Adrenal gland (tissue), 12 donors: ENCODE results near the gene DMD. TPM values are rescaled to one million over a fixed set of nuclear protein-coding genes. Genes with fewer than 3 reads are reported as not detected.

Experiments
- DNase-seq, 7 donors: peaks; one replicate each; pipeline ENCODE4 v3.0.0-alpha.2; 2019 to 2020
- H3K27ac ChIP-seq, 5 donors: fragments of 200-600 bp; sonication (generic) in 4 of 5; 1 replicate in 3 of 5; 2 replicates in 2 of 5; pipeline versions ENCODE4 v1.5.1 to v1.8.0; 2016 to 2020; ENCODE audit warnings: mild to moderate bottlenecking in 1 of 5
- H3K27me3 ChIP-seq: fragments of 200-600 bp; 2 replicates; pipeline ENCODE4 v1.8.0; 2021
- H3K36me3 ChIP-seq, 2 donors: fragments of 200-600 bp; replicated peaks in 1 of 2; 1 replicate in 1 of 2; 2 replicates in 1 of 2; pipeline versions ENCODE4 v1.5.1 to v1.8.0; 2018 to 2022
- H3K4me1 ChIP-seq, 2 donors: fragments of 200-600 bp; replicated peaks in 1 of 2; 1 replicate in 1 of 2; 2 replicates in 1 of 2; pipeline versions ENCODE4 v1.5.1 to v1.8.0; 2018 to 2021
- H3K4me3 ChIP-seq, 4 donors: fragments of 200-600 bp; sonication (generic) in 3 of 4; one replicate each; pipeline ENCODE4 v1.5.1; 2016 to 2018
- H3K9me3 ChIP-seq, 3 donors: fragments of 200-600 bp; sonication (generic) in 1 of 3; replicated peaks in 1 of 3; 1 replicate in 2 of 3; 2 replicates in 1 of 3; pipeline versions ENCODE4 v1.5.1 to v1.8.0; 2016 to 2021
- CTCF ChIP-seq, 6 experiments: fragments of 450-650 bp in 4 of 6; fragments of 200-600 bp in 2 of 6; sonication (generic) in 1 of 6; IDR thresholded peaks; 1 replicate in 5 of 6; 2 replicates in 1 of 6; pipeline versions ENCODE4 v1.5.1 to v1.8.0; 2016 to 2021; ENCODE audit warnings: antibody characterized with exemption in 6 of 6, mild to moderate bottlenecking in 2 of 6, moderate library complexity in 1 of 6
- POLR2A ChIP-seq, 2 donors: fragments of 450-650 bp; IDR thresholded peaks; one replicate each; pipeline ENCODE4 v1.6.1; 2017; ENCODE audit warnings: antibody characterized with exemption in 2 of 2, mild to moderate bottlenecking in 2 of 2, moderate library complexity in 1 of 2
- WGBS, 4 donors: extraction: QIAGEN DNeasy Blood & Tissue Kit in 2 of 4; methylation state at CpG; one replicate each; pipeline versions ENCODE4 v1.1.5 to v1.1.7; 2013 to 2017; 5-methylcytosine and 5-hydroxymethylcytosine counted together
- intact Hi-C, 2 donors: fragments of 100-400 bp; cut with DNase I; formaldehyde crosslinking; loops; one replicate each; pipeline versions ENCODE4 v1.14.1 to v1.15.0; 2022 to 2023
- polyA plus RNA-seq, 3 donors: library from polyadenylated mRNA; stranded (reverse); fragments of 200-250 nt in 2 of 3; fragments of 350-450 nt in 1 of 3; fragmentation: Illumina TruSeq in 1 of 3; extraction: RNeasy Lipid Tissue Mini Kit (QIAGEN cat#74804) in 1 of 3; gene quantifications; one replicate each; pipeline ENCODE4 v1.2.3, GENCODE V29; 2013 to 2014
- total RNA-seq, 9 donors: library from RNA; depleted of rRNA in 4 of 9; stranded (reverse); fragments of >200 nt in 4 of 9; fragments of 120-200 nt in 1 of 9; fragmentation: NEBNext Ultra II Directional in 1 of 9; extraction: Animal tissue kit (Norgen Biotek cat#: 25700) in 1 of 9; gene quantifications; one replicate each; pipeline versions ENCODE4 v1.1.0 to v1.2.4, GENCODE V29; 2013 to 2023
- donor health status: healthy with polysubstance abuse.
- donor health status: Bipolar disorder and iron deficiency.
- donor health status: DM: yes; HTN: yes; CAD: no.
- donor health status: DM: no; HTN: no; CAD: no.
- donor health status: DM: no; HTN: no; CAD: no.
- donor health status: DM: yes; HTN: yes; CAD: no.

DMD gene
- total and polyA plus RNA-seq, 12 donors: 14.6 to 89.7 (median 36.2) TPM

GRCh38 chrX:33065415-33065814 lies 145.9 kb downstream of the DMD start:
- Histone ChIP-seq H3K27me3 (no peaks in the 10 kb centered on the region), H3K27ac (no peak overlapping the region), H3K4me1 (no peaks in the 10 kb centered on the region), H3K4me3 (peak overlapping the region in 1 of 4 donors; percentile 13), H3K9me3 (no peaks in the 10 kb centered on the region), H3K36me3 (no peaks in the 10 kb centered on the region)
- DNase-seq: no peak
- no peak for TF ChIP-seq POLR2A (IDR thresholded peaks at IDR 0.05)
- no peak for TF ChIP-seq CTCF (IDR thresholded peaks at IDR 0.05)
- 86 to 100% (median 92%) methylated on average over 1 of the region's 1 CpG for WGBS, 4 donors
- intact Hi-C loops: no loop called here

GRCh38 chrX:33062041-33062440 lies 149.3 kb downstream of the DMD start:
- no peaks in the 10 kb centered on the region for H3K27me3 ChIP-seq
- intact Hi-C loops: no loop called here
- DNase-seq: no peak
- TF ChIP-seq CTCF (IDR thresholded peaks at IDR 0.05) (no peak), POLR2A (IDR thresholded peaks at IDR 0.05) (no peak)
- no peaks in the 10 kb centered on the region for H3K9me3 ChIP-seq
- H3K36me3 ChIP-seq: no peaks in the 10 kb centered on the region
- no peaks in the 10 kb centered on the region for H3K4me1 ChIP-seq
- H3K27ac ChIP-seq: no peak overlapping the region
- WGBS, 4 donors: 88 to 93% (median 89%) methylated on average over 1 of the region's 1 CpG
- H3K4me3 ChIP-seq: no peak overlapping the region

GRCh38 chrX:33053001-33053400 lies 158.3 kb downstream of the DMD start:
- H3K9me3 ChIP-seq: no peaks in the 10 kb centered on the region
- TF ChIP-seq POLR2A (IDR thresholded peaks at IDR 0.05) (no peak), CTCF (IDR thresholded peaks at IDR 0.05) (no peak)
- intact Hi-C loops: no loop called here

GRCh38 chrX:33045882-33046281 lies 165.5 kb downstream of the DMD start:
- DNase-seq: no peak
- no peaks in the 10 kb centered on the region for H3K4me1 ChIP-seq
- no peaks in the 10 kb centered on the region for H3K36me3 ChIP-seq
- no peaks in the 10 kb centered on the region for H3K9me3 ChIP-seq
- intact Hi-C loops: no loop called here
- no peak for TF ChIP-seq POLR2A (IDR thresholded peaks at IDR 0.05)
- TF ChIP-seq CTCF (IDR thresholded peaks at IDR 0.05): no peak
- no peak overlapping the region for H3K4me3 ChIP-seq
- WGBS, 4 donors: 85 to 95% (median 89%) methylated on average over 1 to 2 of the region's 2 CpGs
- H3K27me3 ChIP-seq: no peaks in the 10 kb centered on the region
- H3K27ac ChIP-seq: no peak overlapping the region

More at GRCh38 chrX:33053001-33053400, 158.3 kb downstream of the DMD start:
- 87 to 93% (median 90%) methylated on average over 9 of the region's 9 CpGs for WGBS, 4 donors
- H3K27me3 ChIP-seq: no peaks in the 10 kb centered on the region
- no peak for DNase-seq
- H3K4me1 ChIP-seq: no peaks in the 10 kb centered on the region
- no peak overlapping the region for H3K4me3 ChIP-seq
- H3K36me3 ChIP-seq: no peaks in the 10 kb centered on the region
- no peak overlapping the region for H3K27ac ChIP-seq
